Calu3 (cell line): ENCODE data around the gene DSP. TPM values are rescaled to one million over a fixed set of nuclear protein-coding genes. Genes with fewer than 3 reads are reported as not detected.

ENCODE experiments used
- BruUV-seq: library from RNA; stranded (reverse); fragments of 400-500 nt; replicated peaks from 2 replicates; lab custom pipeline; 2021; lab: Mats Ljungman, UMichigan
- CTCF ChIA-PET: fragments of 300-600 bp; sonication (Branson Sonifier 250); formaldehyde crosslinking; loops from one replicate; lab custom pipeline; 2022; ENCODE audit warnings: antibody characterized with exemption; lab: Charles Lee
- DNase-seq: peaks from one replicate; pipeline ENCODE4 v3.0.0; 2022
- H3K27ac Mint-ChIP-seq: one replicate; pipeline ENCODE4 v1.8.0; 2022; ENCODE audit warnings: mixed read lengths; ENCODE audit not compliant: unreplicated experiment
- H3K27me3 Mint-ChIP-seq: one replicate; pipeline ENCODE4 v1.8.0; 2022; ENCODE audit warnings: mixed read lengths; ENCODE audit not compliant: unreplicated experiment
- H3K36me3 Mint-ChIP-seq: one replicate; pipeline ENCODE4 v1.8.0; 2022; ENCODE audit warnings: mild to moderate bottlenecking, moderate library complexity, mixed read lengths; ENCODE audit not compliant: insufficient read depth, unreplicated experiment
- H3K4me1 Mint-ChIP-seq: one replicate; pipeline ENCODE4 v1.8.0; 2022; ENCODE audit warnings: mild to moderate bottlenecking, low read depth, mixed read lengths; ENCODE audit not compliant: unreplicated experiment
- H3K4me3 Mint-ChIP-seq: one replicate; pipeline ENCODE4 v1.8.0; 2022; ENCODE audit warnings: mild to moderate bottlenecking, low read depth, moderate library complexity, mixed read lengths; ENCODE audit not compliant: unreplicated experiment
- H3K9me3 Mint-ChIP-seq: one replicate; pipeline ENCODE4 v1.8.0; 2022; ENCODE audit warnings: low read depth, mixed read lengths; ENCODE audit not compliant: unreplicated experiment
- intact Hi-C: fragments of 100-400 bp; cut with micrococcal nuclease; formaldehyde crosslinking; loops from one replicate; pipeline ENCODE4 v1.10.0; 2022; ENCODE audit not compliant: unreplicated experiment
- total RNA-seq: library from RNA; stranded (reverse); gene quantifications from 2 replicates; pipeline ENCODE4 v1.2.3, GENCODE V29; 2022
- TF ChIP-seq, protein P1 (sequence below): fragments of 200-600 bp; IDR thresholded peaks from one replicate; pipeline ENCODE4 v1.8.0; 2022; ENCODE audit warnings: antibody characterized with exemption; ENCODE audit not compliant: unreplicated experiment

Gene DSP
- total RNA-seq, 1 experiment from 2014 or later, result 57.7 TPM

DNA sequence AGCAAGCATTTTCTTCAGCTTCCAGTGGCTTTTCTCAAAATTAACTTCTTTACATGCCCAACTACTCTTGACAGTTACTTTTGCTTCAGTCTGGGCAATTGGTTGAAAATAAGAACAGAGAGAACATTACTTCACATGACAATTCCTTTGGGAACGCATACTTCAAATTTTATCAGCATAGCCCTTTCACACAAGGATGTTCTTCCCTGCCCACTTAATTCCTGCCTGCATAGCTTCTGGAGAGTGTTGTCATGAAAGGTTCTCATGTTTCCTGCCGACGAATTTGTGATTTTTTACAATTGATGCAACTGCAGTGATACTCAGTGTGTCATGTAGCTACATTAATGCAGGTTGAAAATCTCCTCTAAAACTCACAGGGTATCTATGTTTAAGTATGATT, 26.6 kb downstream of the DSP start:
- no peak overlapping the region for H3K4me3 Mint-ChIP-seq
- H3K27ac Mint-ChIP-seq, result no peak overlapping the region
- H3K36me3 Mint-ChIP-seq, result peaks cover 24% of the 10 kb centered on the region
- TF ChIP-seq, protein P1, sequence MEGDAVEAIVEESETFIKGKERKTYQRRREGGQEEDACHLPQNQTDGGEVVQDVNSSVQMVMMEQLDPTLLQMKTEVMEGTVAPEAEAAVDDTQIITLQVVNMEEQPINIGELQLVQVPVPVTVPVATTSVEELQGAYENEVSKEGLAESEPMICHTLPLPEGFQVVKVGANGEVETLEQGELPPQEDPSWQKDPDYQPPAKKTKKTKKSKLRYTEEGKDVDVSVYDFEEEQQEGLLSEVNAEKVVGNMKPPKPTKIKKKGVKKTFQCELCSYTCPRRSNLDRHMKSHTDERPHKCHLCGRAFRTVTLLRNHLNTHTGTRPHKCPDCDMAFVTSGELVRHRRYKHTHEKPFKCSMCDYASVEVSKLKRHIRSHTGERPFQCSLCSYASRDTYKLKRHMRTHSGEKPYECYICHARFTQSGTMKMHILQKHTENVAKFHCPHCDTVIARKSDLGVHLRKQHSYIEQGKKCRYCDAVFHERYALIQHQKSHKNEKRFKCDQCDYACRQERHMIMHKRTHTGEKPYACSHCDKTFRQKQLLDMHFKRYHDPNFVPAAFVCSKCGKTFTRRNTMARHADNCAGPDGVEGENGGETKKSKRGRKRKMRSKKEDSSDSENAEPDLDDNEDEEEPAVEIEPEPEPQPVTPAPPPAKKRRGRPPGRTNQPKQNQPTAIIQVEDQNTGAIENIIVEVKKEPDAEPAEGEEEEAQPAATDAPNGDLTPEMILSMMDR, result no peak
- DNase-seq, result no peak
- no TSS peak for BruUV-seq
- H3K4me1 Mint-ChIP-seq, result no peaks in the 10 kb centered on the region
- intact Hi-C loops, result no loop called here
- H3K27me3 Mint-ChIP-seq, result no peaks in the 10 kb centered on the region
- CTCF ChIA-PET, result no interaction called here
- no peaks in the 10 kb centered on the region for H3K9me3 Mint-ChIP-seq

DNA sequence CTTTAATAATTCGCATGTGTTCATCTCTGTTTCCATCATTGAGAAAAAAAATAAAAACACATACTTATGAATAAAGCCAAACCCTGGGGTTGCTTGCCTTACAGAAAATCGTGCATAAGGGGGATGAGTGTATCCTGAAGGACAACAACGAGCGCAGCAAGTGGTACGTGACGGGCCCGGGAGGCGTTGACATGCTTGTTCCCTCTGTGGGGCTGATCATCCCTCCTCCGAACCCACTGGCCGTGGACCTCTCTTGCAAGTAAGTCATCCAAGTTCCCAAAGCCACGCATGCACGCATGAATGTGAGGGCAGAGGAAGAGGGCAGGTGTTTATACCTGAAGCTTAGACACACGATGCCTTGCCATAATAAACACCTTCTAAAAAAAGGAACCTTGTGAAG, 27.6 kb downstream of the DSP start:
- no peak overlapping the region for H3K27ac Mint-ChIP-seq
- TF ChIP-seq, protein P1, result no peak
- CTCF ChIA-PET, result no interaction called here
- no TSS peak for BruUV-seq
- peaks cover 17% of the 10 kb centered on the region for H3K36me3 Mint-ChIP-seq
- no peaks in the 10 kb centered on the region for H3K9me3 Mint-ChIP-seq
- intact Hi-C loops, result no loop called here
- no peaks in the 10 kb centered on the region for H3K27me3 Mint-ChIP-seq
- no peaks in the 10 kb centered on the region for H3K4me1 Mint-ChIP-seq
- H3K4me3 Mint-ChIP-seq, result no peak overlapping the region
- DNase-seq, result no peak

DNA sequence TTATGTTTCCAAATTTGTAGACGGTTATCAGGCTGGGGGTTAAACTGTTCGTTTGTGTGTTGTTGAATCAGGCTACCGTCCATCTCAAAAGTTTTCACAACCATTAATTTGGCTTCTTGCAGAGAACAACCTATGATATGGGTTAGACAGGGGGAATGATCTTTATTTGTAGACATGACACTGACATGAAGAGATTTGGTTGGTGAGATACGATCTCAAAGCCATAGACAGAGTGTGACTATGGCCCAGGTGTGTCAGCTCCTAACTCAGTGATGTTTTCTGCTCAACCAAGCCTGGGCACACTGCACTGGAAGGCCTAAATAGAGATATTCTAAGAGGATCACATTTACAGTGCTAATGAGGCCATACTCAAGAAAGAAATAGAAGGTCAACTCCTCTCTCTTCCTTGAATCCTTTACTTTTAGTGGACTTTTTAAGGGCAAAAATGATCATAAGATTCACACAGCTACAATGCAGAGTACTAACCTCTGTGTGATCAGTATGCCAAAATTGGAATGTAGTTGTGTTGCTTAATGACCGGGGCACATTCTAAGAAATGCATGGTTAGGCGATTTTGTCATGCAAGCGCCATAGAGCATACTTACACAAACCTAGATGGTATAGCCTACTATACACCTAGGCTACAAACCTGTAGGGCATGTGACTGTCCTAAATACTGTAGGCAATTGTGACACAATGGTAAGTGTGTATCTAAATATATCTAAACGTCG, 30.9 kb downstream of the DSP start:
- CTCF ChIA-PET, result no interaction called here
- no peaks in the 10 kb centered on the region for H3K9me3 Mint-ChIP-seq
- TF ChIP-seq, protein P1, result no peak
- H3K27me3 Mint-ChIP-seq, result no peaks in the 10 kb centered on the region
- intact Hi-C loops, result no loop called here
- DNase-seq, result no peak
- no peak overlapping the region for H3K27ac Mint-ChIP-seq
- H3K4me3 Mint-ChIP-seq, result no peak overlapping the region
- BruUV-seq, result no TSS peak
- peaks cover 12% of the 10 kb centered on the region for H3K36me3 Mint-ChIP-seq
- no peaks in the 10 kb centered on the region for H3K4me1 Mint-ChIP-seq

DNA sequence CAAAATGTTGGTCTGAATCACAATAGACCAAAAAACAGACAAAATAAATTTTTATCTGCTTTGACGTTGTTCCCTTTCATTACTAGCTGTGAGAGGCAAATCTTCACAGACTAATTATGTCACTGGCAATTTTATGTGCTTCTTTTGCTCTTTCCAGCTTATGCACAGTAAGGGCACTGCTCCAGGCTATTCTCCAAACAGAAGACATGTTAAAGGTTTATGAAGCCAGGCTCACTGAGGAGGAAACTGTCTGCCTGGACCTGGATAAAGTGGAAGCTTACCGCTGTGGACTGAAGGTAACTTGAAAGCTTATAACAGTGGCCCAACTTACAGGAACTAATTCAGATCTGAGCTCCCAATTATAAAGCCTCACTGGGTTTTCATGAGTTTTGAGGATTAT, 33.0 kb downstream of the DSP start:
- Mint-ChIP-seq H3K9me3 (no peaks in the 10 kb centered on the region), H3K36me3 (peaks cover 12% of the 10 kb centered on the region), H3K27me3 (no peaks in the 10 kb centered on the region), H3K4me3 (no peak overlapping the region), H3K4me1 (no peaks in the 10 kb centered on the region), H3K27ac (no peak overlapping the region)
- no peak for DNase-seq
- no TSS peak for BruUV-seq
- CTCF ChIA-PET, result no interaction called here
- TF ChIP-seq, protein P1, result no peak
- intact Hi-C loops, result no loop called here
